Measurements from ENCODE around the gene PANX2. TPM values are rescaled to one million over a fixed set of nuclear protein-coding genes. Genes with fewer than 3 reads are reported as not detected.
"Not testable (repeated sequence)": the region's sequence is repeated elsewhere in the genome, so short reads cannot be mapped to it uniquely, and the experiment has no call there.

Gene PANX2
- total and polyA plus RNA-seq, 4 donors, result 0.39 to 14.8 (median 1.5) TPM

GRCh38 chr22:50167689-50168489, 2.6 kb upstream of the PANX2 start:
- Histone ChIP-seq H3K9ac (ENCODE audit: low read depth in 1 of 2, low read length in 2 of 2) (no peak overlapping the region), H3K4me1 (ENCODE audit: control insufficient read depth in 4 of 4, insufficient read depth in 4 of 4, low read length in 3 of 4) (peaks cover 0 to 19% (median 11%) of the 10 kb centered on the region in 4 donors), H3K27me3 (ENCODE audit: control insufficient read depth in 4 of 4, insufficient read depth in 4 of 4, low read length in 3 of 4) (no peaks in the 10 kb centered on the region), H3K36me3 (ENCODE audit: control insufficient read depth in 4 of 4, insufficient read depth in 3 of 4, low read depth in 1 of 4, low read length in 3 of 4) (no peaks in the 10 kb centered on the region), H3K9me3 (ENCODE audit: control insufficient read depth in 4 of 4, low read length in 3 of 4) (no peaks in the 10 kb centered on the region), H3K27ac (ENCODE audit: low read depth in 1 of 2, low read length in 2 of 2) (no peak overlapping the region), H3K4me3 (ENCODE audit: low read depth in 1 of 3, low read length in 3 of 3) (no peak overlapping the region)
- TF ChIP-seq RXRA (IDR thresholded peaks at IDR 0.05) (peak in 1 of 2 donors; percentile 24), HNF4A (conservative IDR thresholded peaks at IDR 0.05) (no peak), NR2F2 (IDR thresholded peaks at IDR 0.05) (no peak), FOXA1 (IDR thresholded peaks at IDR 0.05) (no peak)
- DNase-seq (ENCODE audit: low spot score), result no peak
- 56% methylated on average over 11 of the region's 11 CpGs for WGBS

- 47% methylated on average over 5 of the region's 5 CpGs for WGBS
- H3K9me3 ChIP-seq (ENCODE audit: control insufficient read depth in 4 of 4, low read length in 3 of 4); H3K27me3 ChIP-seq (ENCODE audit: control insufficient read depth in 4 of 4, insufficient read depth in 4 of 4, low read length in 3 of 4): not testable (repeated sequence)
Measured at GRCh38 chr22:50168490-50169180, 1.9 kb upstream of the PANX2 start.

GRCh38 chr22:50169181-50169759, 1.3 kb upstream of the PANX2 start:
- Histone ChIP-seq H3K36me3 (ENCODE audit: control insufficient read depth in 4 of 4, insufficient read depth in 3 of 4, low read depth in 1 of 4, low read length in 3 of 4) (no peaks in the 10 kb centered on the region), H3K9me3 (ENCODE audit: control insufficient read depth in 4 of 4, low read length in 3 of 4) (no peaks in the 10 kb centered on the region), H3K4me3 (ENCODE audit: low read depth in 1 of 3, low read length in 3 of 3) (peak overlapping the region in 1 of 3 donors; percentile 88), H3K27ac (ENCODE audit: low read depth in 1 of 2, low read length in 2 of 2) (no peak overlapping the region), H3K27me3 (ENCODE audit: control insufficient read depth in 4 of 4, insufficient read depth in 4 of 4, low read length in 3 of 4) (no peaks in the 10 kb centered on the region), H3K9ac (ENCODE audit: low read depth in 1 of 2, low read length in 2 of 2) (no peak overlapping the region), H3K4me1 (ENCODE audit: control insufficient read depth in 4 of 4, insufficient read depth in 4 of 4, low read length in 3 of 4) (peaks cover 0 to 19% (median 11%) of the 10 kb centered on the region in 4 donors)
- TF ChIP-seq FOXA2 (IDR thresholded peaks at IDR 0.05), result no peak
- no peak for TF ChIP-seq ATF3 (IDR thresholded peaks at IDR 0.05)
- no peak for TF ChIP-seq YY1 (IDR thresholded peaks at IDR 0.05)
- TF ChIP-seq RXRA (IDR thresholded peaks at IDR 0.05), result no peak
- no peak for TF ChIP-seq GABPA (IDR thresholded peaks at IDR 0.05 in 1 of 2, conservative IDR thresholded peaks at IDR 0.05 in 1 of 2)
- TF ChIP-seq FOXA1 (IDR thresholded peaks at IDR 0.05), result no peak
- TF ChIP-seq EGR1 (IDR thresholded peaks at IDR 0.05; ENCODE audit: low read depth in 2 of 2), result no peak
- no peak for TF ChIP-seq TAF1 (conservative IDR thresholded peaks at IDR 0.05)
- TF ChIP-seq SP1 (IDR thresholded peaks at IDR 0.05), result no peak
- no peak for TF ChIP-seq HNF4G (IDR thresholded peaks at IDR 0.05)
- TF ChIP-seq RAD21 (IDR thresholded peaks at IDR 0.05), result no peak
- no peak for TF ChIP-seq NR2F2 (IDR thresholded peaks at IDR 0.05)
- TF ChIP-seq HNF4A (conservative IDR thresholded peaks at IDR 0.05), result no peak
- TF ChIP-seq ZBTB33 (IDR thresholded peaks at IDR 0.05), result no peak
- 36% methylated on average over 36 of the region's 36 CpGs for WGBS
- no peak for DNase-seq (ENCODE audit: low spot score)

More at GRCh38 chr22:50168490-50169180, 1.9 kb upstream of the PANX2 start:
- not testable (repeated sequence) for H3K9ac ChIP-seq (ENCODE audit: low read depth in 1 of 2, low read length in 2 of 2); H3K4me3 ChIP-seq (ENCODE audit: low read depth in 1 of 3, low read length in 3 of 3); H3K36me3 ChIP-seq (ENCODE audit: control insufficient read depth in 4 of 4, insufficient read depth in 3 of 4, low read depth in 1 of 4, low read length in 3 of 4); DNase-seq (ENCODE audit: low spot score); H3K27ac ChIP-seq (ENCODE audit: low read depth in 1 of 2, low read length in 2 of 2)
- H3K4me1 ChIP-seq (ENCODE audit: control insufficient read depth in 4 of 4, insufficient read depth in 4 of 4, low read length in 3 of 4), result peaks cover 0 to 19% (median 11%) of the 10 kb centered on the region in 4 donors
